ENCODE data around the gene MAP3K20. TPM values are rescaled to one million over a fixed set of nuclear protein-coding genes. Genes with fewer than 3 reads are reported as not detected.
A peak's percentile ranks its signal among the peaks of the same experiment; 100 is the strongest.

Gene MAP3K20
- total RNA-seq, 1 donor from 2014 or later = 466 TPM

GRCh38 chr2:173075056-173075780 is 428 bp upstream of the MAP3K20 start:
- H3K9me3 ChIP-seq (replicated peaks) = no peaks in the 10 kb centered on the region
- no peak for TF ChIP-seq CTCF (IDR thresholded peaks at IDR 0.05; ENCODE audit: borderline replicate concordance)
- H3K4me1 ChIP-seq = peaks cover 68% of the 10 kb centered on the region
- H3K36me3 ChIP-seq = no peaks in the 10 kb centered on the region
- DNase-seq = no peak
- peak overlapping the region; percentile 88 for H3K4me3 ChIP-seq
- no peaks in the 10 kb centered on the region for H3K27me3 ChIP-seq (ENCODE audit: low read depth)
- intact Hi-C loops (cut with micrococcal nuclease) = loop anchor here (10.0 kb wide), 1 partner anchor 130 kb away; no protein-coding TSS in a partner anchor
- H3K27ac ChIP-seq (replicated peaks) = peak overlapping the region; percentile 98

GRCh38 chr2:173076581-173077345 is 1.1 kb downstream of the MAP3K20 start:
- Histone ChIP-seq H3K27me3 (ENCODE audit: low read depth) (no peaks in the 10 kb centered on the region), H3K4me3 (peak overlapping the region; percentile 88), H3K4me1 (peaks cover 69% of the 10 kb centered on the region), H3K36me3 (no peaks in the 10 kb centered on the region), H3K27ac (replicated peaks) (peak overlapping the region; percentile 98), H3K9me3 (replicated peaks) (no peaks in the 10 kb centered on the region)
- intact Hi-C loops (cut with micrococcal nuclease) = loop anchor here (10.0 kb wide), 1 partner anchor 128 kb away; no protein-coding TSS in a partner anchor
- TF ChIP-seq CTCF (IDR thresholded peaks at IDR 0.05; ENCODE audit: borderline replicate concordance) = no peak
- peak; percentile 52 for DNase-seq

DNA sequence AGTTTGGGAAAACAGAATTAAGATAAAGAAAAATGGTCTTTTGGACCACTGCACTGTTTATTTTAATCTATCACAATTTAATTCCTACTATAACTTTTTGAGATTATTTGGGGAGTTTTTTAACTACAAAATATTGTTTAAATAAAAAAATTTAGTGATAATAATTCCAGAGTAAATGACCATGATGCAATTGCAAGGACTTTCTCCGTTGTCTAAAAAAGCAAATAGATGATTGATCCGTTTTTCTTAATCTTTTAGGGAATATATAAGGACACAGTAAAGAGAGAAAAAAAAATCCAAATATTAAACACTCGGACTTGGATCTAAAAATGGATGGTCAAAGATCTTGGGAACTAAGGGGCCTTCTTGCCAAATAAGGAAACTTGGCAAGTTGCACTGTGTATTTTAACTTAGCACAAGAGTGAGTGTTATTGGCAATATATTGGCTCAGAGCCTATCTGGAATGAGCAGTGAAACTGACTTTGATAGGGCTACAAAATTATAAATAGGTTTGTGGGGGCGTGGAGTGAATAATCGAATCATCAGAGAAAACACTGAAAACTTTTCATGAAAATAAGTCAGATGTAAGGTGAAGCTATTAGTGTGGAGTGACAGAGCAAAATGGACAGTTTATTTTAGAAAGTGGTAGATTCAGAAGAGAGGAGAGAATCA is 2.0 kb downstream of the MAP3K20 start:
- peak overlapping the region; percentile 98 for H3K27ac ChIP-seq (replicated peaks)
- H3K9me3 ChIP-seq (replicated peaks) = no peaks in the 10 kb centered on the region
- H3K4me1 ChIP-seq = peaks cover 70% of the 10 kb centered on the region
- no peaks in the 10 kb centered on the region for H3K27me3 ChIP-seq (ENCODE audit: low read depth)
- no peak for DNase-seq
- intact Hi-C loops (cut with micrococcal nuclease) = loop anchor here (10.0 kb wide), 1 partner anchor 127 kb away; no protein-coding TSS in a partner anchor
- no peaks in the 10 kb centered on the region for H3K36me3 ChIP-seq
- peak overlapping the region; percentile 88 for H3K4me3 ChIP-seq
- TF ChIP-seq CTCF (IDR thresholded peaks at IDR 0.05; ENCODE audit: borderline replicate concordance) = no peak

- TF ChIP-seq CTCF (IDR thresholded peaks at IDR 0.05; ENCODE audit: borderline replicate concordance) = no peak
- peak overlapping the region; percentile 98 for H3K27ac ChIP-seq (replicated peaks)
- H3K36me3 ChIP-seq = no peaks in the 10 kb centered on the region
- peaks cover 73% of the 10 kb centered on the region for H3K4me1 ChIP-seq
- intact Hi-C loops (cut with micrococcal nuclease) = loop anchor here (10.0 kb wide), 1 partner anchor 126 kb away; no protein-coding TSS in a partner anchor
- no peak for DNase-seq
- peak overlapping the region; percentile 88 for H3K4me3 ChIP-seq
- no peaks in the 10 kb centered on the region for H3K27me3 ChIP-seq (ENCODE audit: low read depth)
- no peaks in the 10 kb centered on the region for H3K9me3 ChIP-seq (replicated peaks)
Observed at GRCh38 chr2:173079141-173079540, 3.5 kb downstream of the MAP3K20 start.
